ENCODE data around the gene QSOX2.
A peak's percentile ranks its signal among the peaks of the same experiment; 100 is the strongest.

The QSOX2 gene

DNA sequence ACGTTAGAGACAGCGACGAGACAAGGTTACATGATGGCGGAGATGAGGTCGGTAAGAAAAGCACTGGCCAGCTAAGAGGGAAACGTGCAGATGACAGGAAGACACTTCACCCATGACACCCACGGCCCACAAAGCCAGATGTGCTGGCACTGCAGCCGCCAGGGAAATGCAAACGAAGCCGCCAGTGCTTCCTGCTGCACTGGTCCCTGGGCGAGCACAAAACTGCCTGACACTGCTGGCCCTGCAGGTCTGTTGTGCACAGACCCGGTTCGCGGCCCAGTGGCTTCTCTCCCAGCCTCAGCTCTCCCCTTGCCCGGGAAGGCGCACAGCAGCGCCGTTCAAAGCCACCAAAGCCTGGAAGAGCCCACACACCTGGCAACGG, 20.3 kb downstream of the QSOX2 start:
- Mint-ChIP-seq H3K4me3 (no peak overlapping the region), H3K36me3 (peaks cover 10% of the 10 kb centered on the region), H3K4me1 (peaks cover 2% of the 10 kb centered on the region), H3K9me3 (no peaks in the 10 kb centered on the region), H3K27ac (peak overlapping the region; percentile 69), H3K27me3 (no peaks in the 10 kb centered on the region)
- DNase-seq, result no peak
- CTCF ChIA-PET, result interaction anchor here (1.0 to 1.9 kb wide), 3 partner anchors 17 to 42 kb away, joined by 3 to 8 read pairs (median 6); no protein-coding TSS in a partner anchor

DNA sequence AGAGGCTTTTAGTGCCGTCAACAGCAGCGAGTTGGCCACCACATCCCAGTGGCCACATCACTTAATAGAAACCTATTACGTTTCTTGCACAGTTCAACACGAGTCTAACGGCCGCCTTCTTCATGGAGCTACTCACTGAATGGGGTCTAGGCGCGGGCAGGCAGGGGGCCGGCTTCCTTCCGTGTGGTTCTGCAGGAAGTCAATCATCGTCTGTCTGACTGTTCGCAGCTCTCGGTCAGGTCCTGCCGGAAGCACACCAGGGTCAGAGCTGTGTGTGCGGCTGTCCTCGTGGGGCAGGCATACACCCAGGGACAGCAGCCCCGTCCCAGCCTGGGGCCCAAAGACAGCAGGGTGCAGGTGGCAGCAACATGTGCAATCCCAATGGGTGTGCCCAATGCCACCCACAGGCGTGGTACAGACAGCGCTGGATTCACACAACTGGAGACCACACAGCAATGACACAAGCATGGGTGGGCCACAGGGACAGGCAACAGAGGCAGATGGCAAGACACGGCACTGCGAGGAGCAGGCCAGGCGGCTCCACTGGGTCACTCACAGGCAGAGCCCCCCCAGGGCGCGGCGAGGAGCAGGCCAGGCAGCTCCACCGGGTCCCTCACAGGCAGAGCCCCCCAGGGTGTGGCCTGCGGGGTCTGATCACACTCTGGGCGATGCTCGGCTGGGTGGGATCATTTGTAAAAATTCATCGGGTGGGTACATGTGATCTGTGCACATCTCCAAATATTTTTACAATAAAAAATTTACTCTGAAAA, 21.6 kb downstream of the QSOX2 start:
- H3K9me3 Mint-ChIP-seq, result no peaks in the 10 kb centered on the region
- H3K4me3 Mint-ChIP-seq, result no peak overlapping the region
- no peak for DNase-seq
- no peaks in the 10 kb centered on the region for H3K27me3 Mint-ChIP-seq
- peaks cover 2% of the 10 kb centered on the region for H3K4me1 Mint-ChIP-seq
- H3K36me3 Mint-ChIP-seq, result peaks cover 10% of the 10 kb centered on the region
- H3K27ac Mint-ChIP-seq, result no peak overlapping the region
- CTCF ChIA-PET, result interaction anchor here (1.0 to 1.2 kb wide), 4 partner anchors 14 to 43 kb away, joined by 3 to 6 read pairs (median 4); no protein-coding TSS in a partner anchor

DNA sequence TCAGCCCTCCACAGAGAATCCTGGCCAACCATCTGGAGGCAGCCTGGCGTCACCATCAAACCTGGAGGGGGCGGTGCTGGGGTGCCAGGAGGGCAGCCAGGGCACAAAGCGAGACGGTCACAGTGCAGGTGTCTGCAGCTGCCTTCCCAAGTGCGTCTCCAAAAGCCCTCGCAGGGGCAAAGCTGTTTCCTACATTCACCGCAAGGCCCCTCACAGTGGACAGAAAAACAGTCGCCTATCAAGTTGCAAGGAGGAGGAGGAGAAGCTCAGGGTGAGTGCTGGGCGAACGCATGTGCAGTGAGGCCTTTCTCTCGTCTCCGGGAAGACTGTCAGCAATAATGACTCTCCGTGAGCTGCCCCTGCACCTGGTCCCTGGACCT, 22.7 kb downstream of the QSOX2 start:
- no peak for DNase-seq
- Mint-ChIP-seq H3K4me3 (no peak overlapping the region), H3K9me3 (no peaks in the 10 kb centered on the region), H3K4me1 (peaks cover 2% of the 10 kb centered on the region), H3K27me3 (no peaks in the 10 kb centered on the region), H3K27ac (no peak overlapping the region), H3K36me3 (peaks cover 10% of the 10 kb centered on the region)
- CTCF ChIA-PET, result interaction anchor here (1.2 kb wide), 1 partner anchor 21 kb away, joined by 3 read pairs; no protein-coding TSS in a partner anchor

DNA sequence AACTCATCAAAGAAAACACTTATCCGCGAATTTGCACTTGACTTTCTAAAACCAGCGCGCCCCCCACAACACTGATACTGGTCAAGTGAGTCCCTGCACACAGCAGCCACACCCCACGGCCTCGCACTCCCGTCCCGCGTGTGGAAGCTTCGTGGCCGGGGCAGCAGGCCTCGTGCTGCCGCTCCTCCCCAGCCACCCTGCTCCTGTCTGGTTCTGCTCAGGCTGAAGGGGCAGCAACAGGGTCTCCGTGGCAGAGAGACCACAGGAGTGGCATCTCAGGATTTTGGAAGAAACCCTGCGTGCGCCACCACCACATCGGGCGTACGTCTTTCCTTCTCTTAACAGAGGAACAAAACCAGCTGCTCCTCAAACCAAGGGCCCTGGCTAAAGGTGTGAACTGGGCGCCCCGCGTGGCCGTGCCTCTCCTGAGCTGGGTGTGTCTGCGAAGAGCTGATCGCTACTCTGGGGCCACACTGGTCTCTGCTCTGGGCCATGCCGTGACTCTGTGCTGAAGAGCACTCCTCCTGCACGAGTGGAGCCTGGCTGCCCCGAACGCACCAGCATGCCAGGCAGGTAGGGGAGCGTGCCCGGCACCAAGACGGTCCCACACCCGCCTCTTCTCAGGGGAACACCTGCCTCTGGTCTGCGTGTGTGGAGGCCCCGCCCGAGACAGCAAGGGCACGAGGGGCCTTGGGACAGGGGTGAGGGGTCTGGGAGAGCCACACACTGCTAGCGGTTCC, 23.3 kb downstream of the QSOX2 start:
- DNase-seq, result no peak
- Mint-ChIP-seq H3K27ac (no peak overlapping the region), H3K9me3 (no peaks in the 10 kb centered on the region), H3K27me3 (no peaks in the 10 kb centered on the region), H3K36me3 (peaks cover 10% of the 10 kb centered on the region), H3K4me3 (no peak overlapping the region), H3K4me1 (peaks cover 2% of the 10 kb centered on the region)
- CTCF ChIA-PET, result interaction anchor here (1.2 kb wide), 1 partner anchor 21 kb away, joined by 3 read pairs; no protein-coding TSS in a partner anchor

DNA sequence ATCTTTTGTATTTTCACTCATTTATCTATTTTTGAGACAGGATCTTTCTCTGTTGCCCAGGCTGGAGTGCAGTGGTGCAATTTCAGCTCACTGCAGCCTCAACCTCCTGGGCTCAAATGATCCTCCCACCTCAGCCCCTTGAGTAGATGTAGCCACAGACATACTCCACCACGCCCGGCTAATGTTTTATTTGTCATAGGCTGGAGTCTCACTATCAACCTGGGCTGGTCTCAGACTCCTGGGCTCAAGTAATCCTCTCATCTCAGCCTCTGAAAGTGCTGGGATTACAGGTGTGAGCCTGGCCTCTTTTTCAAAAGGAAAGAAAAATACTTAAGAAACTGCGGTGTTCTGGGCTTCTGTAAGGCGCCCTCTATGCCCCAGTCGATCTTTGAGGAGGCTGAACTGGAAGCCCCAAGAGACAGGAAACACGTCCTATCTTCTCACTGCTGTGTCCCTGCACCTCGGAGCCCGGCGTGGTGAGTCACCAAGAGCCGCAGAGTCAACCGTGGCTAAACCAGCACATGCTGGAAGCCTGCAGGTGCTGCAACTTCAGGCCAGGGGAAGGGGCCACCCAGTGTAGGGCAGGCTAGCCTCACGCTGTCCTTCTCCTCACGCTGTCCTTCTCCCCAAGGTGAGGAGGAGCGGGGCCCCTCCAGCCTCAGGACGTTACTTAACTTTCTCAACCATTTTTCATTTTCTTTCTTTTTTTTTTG, 25.4 kb downstream of the QSOX2 start:
- Mint-ChIP-seq H3K4me3 (no peak overlapping the region), H3K4me1 (peaks cover 2% of the 10 kb centered on the region), H3K27me3 (no peaks in the 10 kb centered on the region), H3K9me3 (no peaks in the 10 kb centered on the region), H3K36me3 (peaks cover 12% of the 10 kb centered on the region), H3K27ac (no peak overlapping the region)
- no peak for DNase-seq
- CTCF ChIA-PET, result no interaction called here

DNA sequence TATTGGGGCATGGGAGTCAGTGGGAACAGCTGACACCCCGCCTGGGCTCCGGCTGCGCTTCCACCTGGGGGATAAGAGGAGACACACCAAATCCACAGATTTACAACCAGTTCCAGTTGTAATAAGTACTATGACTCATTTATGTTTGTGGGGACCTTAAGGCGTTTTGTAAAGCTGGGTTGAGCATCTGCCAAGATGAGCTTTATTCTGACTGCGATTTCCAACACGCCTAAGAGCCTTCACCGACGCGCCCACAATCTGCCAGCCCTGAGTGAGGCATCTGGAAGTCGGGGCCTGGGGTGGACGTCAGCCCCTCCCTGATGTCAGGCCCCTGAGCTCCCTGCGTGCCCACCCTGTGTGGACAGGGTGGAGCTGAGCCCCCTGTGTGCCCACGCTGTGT, 26.3 kb downstream of the QSOX2 start:
- no peak overlapping the region for H3K4me3 Mint-ChIP-seq
- CTCF ChIA-PET, result no interaction called here
- H3K27me3 Mint-ChIP-seq, result no peaks in the 10 kb centered on the region
- H3K9me3 Mint-ChIP-seq, result no peaks in the 10 kb centered on the region
- no peaks in the 10 kb centered on the region for H3K4me1 Mint-ChIP-seq
- peaks cover 15% of the 10 kb centered on the region for H3K36me3 Mint-ChIP-seq
- H3K27ac Mint-ChIP-seq, result no peak overlapping the region
- DNase-seq, result no peak

DNA sequence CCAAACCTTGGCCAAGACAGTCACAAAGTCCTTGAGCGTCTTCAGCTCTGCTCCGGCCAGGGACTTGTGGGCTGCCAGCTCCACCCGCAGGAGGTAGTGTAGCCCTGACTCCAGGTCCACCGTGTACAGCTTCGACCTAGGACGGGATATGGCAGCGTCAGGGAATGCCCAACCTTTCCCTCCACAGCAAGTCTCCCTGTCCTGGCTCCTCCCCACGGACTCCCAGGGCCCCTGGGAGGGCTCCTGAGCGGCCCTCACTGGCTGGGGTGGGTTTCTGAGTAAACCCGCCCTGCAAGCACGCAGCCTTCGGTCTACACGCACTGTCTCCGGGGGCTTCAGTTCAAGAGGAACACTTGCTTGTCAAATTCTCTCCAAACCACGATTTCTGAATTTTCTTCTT, 26.9 kb downstream of the QSOX2 start:
- Mint-ChIP-seq H3K9me3 (no peaks in the 10 kb centered on the region), H3K4me1 (no peaks in the 10 kb centered on the region), H3K36me3 (peaks cover 19% of the 10 kb centered on the region), H3K4me3 (no peak overlapping the region), H3K27ac (no peak overlapping the region), H3K27me3 (no peaks in the 10 kb centered on the region)
- no peak for DNase-seq
- CTCF ChIA-PET, result interaction anchor here (1.2 kb wide), 1 partner anchor 9 kb away, joined by 5 read pairs; no protein-coding TSS in a partner anchor

DNA sequence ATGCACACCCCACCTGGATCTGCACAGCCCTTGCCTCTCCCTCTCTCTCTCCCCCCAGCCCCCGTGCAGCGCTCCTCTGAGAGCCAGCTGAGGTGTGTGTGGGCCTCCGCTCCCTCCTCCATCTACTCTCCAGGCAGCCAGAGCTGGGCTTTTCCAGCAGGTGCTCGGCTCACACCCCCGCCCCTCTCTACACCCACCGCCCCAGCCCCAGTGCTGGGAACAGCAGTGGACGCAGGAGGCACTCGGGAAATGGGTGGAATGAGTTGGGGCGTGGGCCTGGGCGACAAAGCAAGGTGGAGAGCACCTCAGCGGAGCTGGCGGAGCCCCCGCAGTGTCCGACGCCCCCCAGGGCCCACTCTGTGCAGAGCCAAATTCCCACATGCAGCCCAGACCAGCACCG, 27.3 kb downstream of the QSOX2 start:
- H3K27me3 Mint-ChIP-seq, result no peaks in the 10 kb centered on the region
- no peaks in the 10 kb centered on the region for H3K4me1 Mint-ChIP-seq
- peaks cover 20% of the 10 kb centered on the region for H3K36me3 Mint-ChIP-seq
- no peak overlapping the region for H3K4me3 Mint-ChIP-seq
- DNase-seq, result no peak
- H3K9me3 Mint-ChIP-seq, result no peaks in the 10 kb centered on the region
- H3K27ac Mint-ChIP-seq, result no peak overlapping the region
- CTCF ChIA-PET, result interaction anchor here (1.2 kb wide), 1 partner anchor 9 kb away, joined by 5 read pairs; no protein-coding TSS in a partner anchor

DNA sequence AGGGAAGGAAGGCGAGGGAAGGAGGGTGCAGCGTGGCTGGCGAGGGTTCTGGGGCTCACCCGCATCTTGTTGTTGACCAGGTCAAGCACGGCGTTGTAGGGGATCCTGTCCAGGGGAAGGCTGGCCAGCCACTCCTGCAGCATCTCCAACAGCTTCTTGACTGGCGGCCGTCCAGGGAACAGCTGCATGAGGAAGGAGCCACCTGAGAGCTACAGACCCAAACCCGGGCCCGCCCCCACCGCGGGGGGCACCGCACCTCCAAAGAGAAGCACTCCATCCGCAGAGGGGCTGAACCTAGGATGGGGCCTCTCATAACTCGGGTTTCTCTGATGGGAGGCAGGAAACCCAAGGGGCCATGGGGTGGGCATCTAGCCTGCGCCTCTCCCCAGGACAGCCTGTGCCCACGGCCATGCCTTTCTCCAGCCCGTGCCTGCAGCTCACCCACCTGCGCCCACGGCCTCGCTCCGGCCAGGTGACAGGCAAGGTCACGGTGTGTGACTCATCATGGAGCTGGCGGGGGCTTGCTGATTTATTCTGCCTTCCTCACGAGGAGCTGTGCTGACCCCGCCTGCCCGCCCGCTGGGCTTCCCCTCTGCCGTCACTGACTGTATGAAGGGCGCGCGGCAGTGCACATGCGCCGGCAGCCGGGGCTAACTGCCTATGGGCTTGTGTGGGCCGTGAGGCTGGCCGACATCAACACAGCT, 28.9 kb downstream of the QSOX2 start:
- H3K36me3 Mint-ChIP-seq, result peaks cover 27% of the 10 kb centered on the region
- H3K4me3 Mint-ChIP-seq, result no peak overlapping the region
- CTCF ChIA-PET, result interaction anchor here (1.2 kb wide), 1 partner anchor 11 kb away, joined by 3 read pairs; no protein-coding TSS in a partner anchor
- H3K4me1 Mint-ChIP-seq, result no peaks in the 10 kb centered on the region
- H3K27ac Mint-ChIP-seq, result no peak overlapping the region
- no peaks in the 10 kb centered on the region for H3K27me3 Mint-ChIP-seq
- H3K9me3 Mint-ChIP-seq, result no peaks in the 10 kb centered on the region
- DNase-seq, result no peak

DNA sequence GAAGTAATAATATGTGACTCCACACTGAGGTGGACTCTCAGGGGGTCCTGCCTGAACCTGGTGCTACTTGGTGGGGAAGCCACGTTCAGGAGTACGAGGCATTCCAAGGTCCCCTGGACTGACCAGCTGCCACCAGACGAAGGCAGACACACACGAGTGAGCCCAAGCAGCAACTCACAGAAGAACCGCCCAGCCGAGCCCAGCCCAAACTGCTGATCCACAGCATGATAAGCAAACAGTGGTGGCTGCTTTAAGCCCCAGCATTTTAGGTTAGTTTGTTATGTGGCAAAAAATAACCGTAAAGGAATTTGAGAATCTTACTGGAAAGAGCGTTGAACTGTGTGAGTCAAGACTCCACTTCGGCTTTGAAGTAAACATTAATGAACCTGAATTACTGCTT, 31.9 kb downstream of the QSOX2 start:
- Mint-ChIP-seq H3K9me3 (no peaks in the 10 kb centered on the region), H3K4me1 (no peaks in the 10 kb centered on the region), H3K27ac (no peak overlapping the region), H3K36me3 (peaks cover 27% of the 10 kb centered on the region), H3K4me3 (no peak overlapping the region), H3K27me3 (no peaks in the 10 kb centered on the region)
- CTCF ChIA-PET, result no interaction called here
- no peak for DNase-seq

DNA sequence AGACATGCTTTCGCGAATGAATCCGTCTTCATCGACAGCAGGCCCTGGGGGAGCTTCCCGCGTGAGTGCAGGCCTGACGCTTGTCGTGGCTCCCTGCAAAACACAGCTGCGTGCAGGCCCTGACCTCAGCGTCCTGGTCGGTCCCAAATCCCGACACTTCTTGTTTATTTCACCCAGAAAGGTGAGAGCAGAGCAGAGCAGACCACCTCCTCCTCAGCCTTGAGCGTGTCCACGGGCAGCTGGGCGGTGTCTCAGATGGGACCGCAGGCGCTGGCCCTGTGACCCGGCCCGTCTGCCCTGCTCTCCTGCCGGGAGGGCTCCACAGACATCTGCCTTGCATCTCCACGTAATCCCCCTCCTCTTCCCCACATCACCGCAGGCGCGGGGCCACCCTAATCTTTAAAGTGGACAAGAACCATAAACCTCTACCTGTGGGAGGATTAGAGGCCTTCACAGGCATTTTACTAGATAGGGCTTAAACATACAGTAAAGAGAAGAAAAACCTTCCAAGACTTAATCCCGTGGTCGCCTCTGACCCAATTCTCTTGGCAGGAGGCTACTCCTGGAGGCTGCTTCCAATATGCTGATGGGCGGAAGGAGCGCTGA, 33.2 kb downstream of the QSOX2 start:
- no peaks in the 10 kb centered on the region for H3K27me3 Mint-ChIP-seq
- no peak for DNase-seq
- CTCF ChIA-PET, result no interaction called here
- H3K4me1 Mint-ChIP-seq, result no peaks in the 10 kb centered on the region
- H3K27ac Mint-ChIP-seq, result no peak overlapping the region
- peaks cover 29% of the 10 kb centered on the region for H3K36me3 Mint-ChIP-seq
- no peaks in the 10 kb centered on the region for H3K9me3 Mint-ChIP-seq
- no peak overlapping the region for H3K4me3 Mint-ChIP-seq

DNA sequence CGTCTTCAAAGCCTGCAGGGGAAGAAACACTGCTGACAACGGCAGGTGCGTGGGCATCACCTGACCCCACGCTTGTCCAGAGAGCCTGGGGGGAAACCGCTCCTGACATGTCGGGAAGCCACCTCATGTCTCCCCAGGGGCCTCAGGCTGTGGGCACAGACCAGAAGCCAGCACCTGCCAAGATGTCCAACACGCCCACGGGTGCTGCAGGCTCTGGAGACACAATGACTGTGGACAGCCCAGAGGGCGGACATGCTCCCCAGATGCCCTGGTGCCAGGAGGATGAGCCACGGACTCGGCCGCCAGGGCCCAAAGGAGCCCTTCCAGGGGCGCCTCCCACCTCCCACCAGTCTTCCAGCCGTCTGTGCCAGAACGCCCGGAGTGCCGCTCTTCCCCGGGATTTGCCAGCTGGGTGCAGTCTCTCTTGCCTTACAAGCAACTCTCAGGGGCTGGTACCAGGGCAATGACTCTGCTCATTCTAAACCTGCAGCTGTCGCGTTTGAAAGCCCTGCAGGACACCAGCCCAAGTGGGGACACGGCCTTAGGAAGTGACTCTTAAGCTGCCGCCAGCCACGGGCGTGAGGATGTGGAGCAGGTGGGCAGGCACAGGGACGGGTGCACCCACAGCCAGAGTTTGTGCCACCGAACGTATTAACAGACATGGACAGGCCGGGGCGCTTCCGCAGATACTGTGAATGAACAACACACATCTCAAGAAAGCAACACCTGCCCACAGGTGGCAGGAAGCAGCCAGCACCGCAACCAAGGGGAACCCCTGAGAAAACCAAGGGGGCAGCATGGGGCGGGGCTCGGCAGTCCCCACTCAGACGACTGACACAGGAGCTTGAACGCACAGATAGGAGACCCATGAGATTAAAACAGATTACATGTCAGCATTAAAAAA, 33.9 kb downstream of the QSOX2 start:
- H3K4me1 Mint-ChIP-seq, result no peaks in the 10 kb centered on the region
- no peak for DNase-seq
- CTCF ChIA-PET, result no interaction called here
- H3K27ac Mint-ChIP-seq, result no peak overlapping the region
- H3K27me3 Mint-ChIP-seq, result peaks cover 4% of the 10 kb centered on the region
- no peaks in the 10 kb centered on the region for H3K9me3 Mint-ChIP-seq
- no peak overlapping the region for H3K4me3 Mint-ChIP-seq
- H3K36me3 Mint-ChIP-seq, result peaks cover 29% of the 10 kb centered on the region

DNA sequence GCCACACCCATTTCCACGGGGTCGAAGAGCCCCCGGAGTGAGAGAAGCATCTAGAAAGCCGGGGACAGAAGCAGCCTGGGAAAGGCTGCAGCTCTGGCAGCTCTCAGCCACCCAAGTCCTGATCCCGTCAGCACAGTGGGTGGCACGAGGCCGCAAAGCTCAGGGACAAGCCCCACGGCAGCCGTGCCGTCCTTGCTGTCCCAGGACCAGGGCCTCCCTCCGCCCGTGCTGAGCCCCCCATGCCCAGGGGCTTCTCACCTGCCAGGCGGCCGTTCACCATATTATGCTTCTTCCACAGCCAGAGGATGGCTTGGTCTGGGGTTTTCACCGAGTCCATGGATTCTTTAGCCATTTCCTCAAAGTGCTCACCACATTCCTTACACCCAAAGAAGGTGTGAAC, 34.6 kb downstream of the QSOX2 start:
- H3K9me3 Mint-ChIP-seq, result no peaks in the 10 kb centered on the region
- peaks cover 6% of the 10 kb centered on the region for H3K27me3 Mint-ChIP-seq
- peaks cover 29% of the 10 kb centered on the region for H3K36me3 Mint-ChIP-seq
- no peak overlapping the region for H3K4me3 Mint-ChIP-seq
- H3K4me1 Mint-ChIP-seq, result no peaks in the 10 kb centered on the region
- CTCF ChIA-PET, result no interaction called here
- H3K27ac Mint-ChIP-seq, result no peak overlapping the region
- no peak for DNase-seq
